B cell (primary cell): ENCODE measurements around the gene RAPGEF5. TPM values are rescaled to one million over a fixed set of nuclear protein-coding genes. Genes with fewer than 3 reads are reported as not detected.

Source experiments
- ATAC-seq: fragments of 200-7000 bp; cut with Tn5 transposase; one replicate; pipeline ENCODE4 v1.10.0; 2021; ENCODE audit warnings: low read depth, mild to moderate bottlenecking, moderate number of reproducible peaks, moderate library complexity
- CTCF ChIA-PET: fragments of 350-600 bp; sonication (Branson Sonifier 250); formaldehyde crosslinking; loops from one replicate; lab custom pipeline; 2021; ENCODE audit warnings: antibody characterized with exemption, inconsistent platforms; lab: Charles Lee
- POLR2A ChIA-PET: fragments of 350-600 bp; sonication (Branson Sonifier 250); formaldehyde crosslinking; loops from one replicate; lab custom pipeline; 2021; ENCODE audit warnings: antibody characterized with exemption; lab: Charles Lee
- DNase-seq: peaks from one replicate; pipeline ENCODE4 v3.0.0; 2013
- H2AFZ ChIP-seq: 2 replicates; pipeline ENCODE4 v1.6.1; 2012; ENCODE audit warnings: mild to moderate bottlenecking, low read depth, low read length; ENCODE audit not compliant: insufficient read depth, poor library complexity, severe bottlenecking
- H3K27ac ChIP-seq, 2 donors: 1 replicate in 1 of 2; 2 replicates in 1 of 2; pipeline ENCODE4 v1.5.1; 2012 to 2013; ENCODE audit warnings: low read length in 2 of 2, mild to moderate bottlenecking in 2 of 2, moderate library complexity in 1 of 2
- H3K27me3 ChIP-seq, 4 experiments: fragments of 200-600 bp in 1 of 4; sonication (generic) in 1 of 4; replicated peaks in 1 of 4; 1 replicate in 2 of 4; 2 replicates in 2 of 4; pipeline versions ENCODE4 v1.6.1 to v1.7.0; 2013 to 2016; ENCODE audit warnings: low read length in 3 of 4, mild to moderate bottlenecking in 2 of 4, mixed read lengths in 1 of 4, moderate library complexity in 1 of 4; ENCODE audit not compliant: insufficient read depth in 4 of 4, control insufficient read depth in 3 of 4; ENCODE audit errors: control extremely low read depth in 1 of 4
- H3K36me3 ChIP-seq, 2 experiments: replicated peaks in 1 of 2; 1 replicate in 1 of 2; 2 replicates in 1 of 2; pipeline versions ENCODE4 v1.6.1 to v1.7.1; 2013; ENCODE audit warnings: low read length in 1 of 2; ENCODE audit not compliant: insufficient read depth in 2 of 2, control insufficient read depth in 1 of 2; ENCODE audit errors: control extremely low read depth in 1 of 2, extremely low read depth in 1 of 2
- H3K4me1 ChIP-seq, 2 donors: fragments of 200-600 bp in 1 of 2; sonication (generic) in 1 of 2; 1 replicate in 1 of 2; 2 replicates in 1 of 2; pipeline versions ENCODE4 v1.5.1 to v1.6.1; 2013 to 2017; ENCODE audit warnings: low read length in 2 of 2; ENCODE audit not compliant: control insufficient read depth in 2 of 2, insufficient read depth in 2 of 2
- H3K4me2 ChIP-seq: replicated peaks from 2 replicates; pipeline ENCODE3; 2012; ENCODE audit warnings: mild to moderate bottlenecking, low read depth, low read length; ENCODE audit not compliant: poor library complexity, severe bottlenecking
- H3K4me3 ChIP-seq, 5 experiments: fragments of 200-600 bp in 1 of 5; sonication (generic) in 1 of 5; 1 replicate in 3 of 5; 2 replicates in 2 of 5; pipeline versions ENCODE4 v1.5.1 to v1.7.0; 2011 to 2016; ENCODE audit warnings: low read length in 4 of 5, mild to moderate bottlenecking in 4 of 5, low read depth in 2 of 5, control low read depth in 1 of 5, moderate library complexity in 1 of 5; ENCODE audit not compliant: insufficient read depth in 1 of 5; ENCODE audit errors: control extremely low read depth in 1 of 5, extremely low read depth in 1 of 5
- H3K79me2 ChIP-seq: fragments of 200-600 bp; sonication (generic); one replicate; pipeline ENCODE4 v1.6.0; 2016; ENCODE audit warnings: low read length; ENCODE audit not compliant: control insufficient read depth, insufficient read depth
- H3K9ac ChIP-seq: fragments of 200-600 bp; sonication (generic); 2 replicates; pipeline ENCODE4 v1.6.1; 2017; ENCODE audit warnings: mild to moderate bottlenecking, low read length, moderate library complexity
- H3K9me3 ChIP-seq, 3 donors: one replicate each; pipeline versions ENCODE4 v1.6.1 to v1.7.1; 2013; ENCODE audit warnings: low read length in 2 of 3; ENCODE audit not compliant: control insufficient read depth in 2 of 3, insufficient read depth in 1 of 3; ENCODE audit errors: control extremely low read depth in 1 of 3
- H4K20me1 ChIP-seq: 2 replicates; pipeline ENCODE4 v1.6.0; 2012; ENCODE audit warnings: mild to moderate bottlenecking, low read length; ENCODE audit not compliant: insufficient read depth, control insufficient read depth, poor library complexity, severe bottlenecking
- H3K27ac Mint-ChIP-seq: one replicate; pipeline ENCODE4 v1.8.0; 2021; ENCODE audit warnings: mixed read lengths
- H3K27me3 Mint-ChIP-seq: one replicate; pipeline ENCODE4 v1.8.0; 2021; ENCODE audit warnings: mixed read lengths
- H3K4me1 Mint-ChIP-seq: one replicate; pipeline ENCODE4 v1.8.0; 2021; ENCODE audit warnings: mixed read lengths
- H3K4me3 Mint-ChIP-seq: one replicate; pipeline ENCODE4 v1.8.0; 2021; ENCODE audit warnings: mixed read lengths
- H3K9me3 Mint-ChIP-seq: one replicate; pipeline ENCODE4 v1.8.0; 2022; ENCODE audit warnings: mixed read lengths; ENCODE audit not compliant: insufficient read depth
- CTCF ChIP-seq: fragments of 200-600 bp; IDR thresholded peaks from one replicate; pipeline ENCODE4 v1.8.0; 2022; ENCODE audit warnings: antibody characterized with exemption, mild to moderate bottlenecking
- EZH2 ChIP-seq: IDR thresholded peaks from 2 replicates; pipeline ENCODE4 v1.6.1; 2012; ENCODE audit warnings: borderline replicate concordance, low read depth, mild to moderate bottlenecking, moderate library complexity, low read length; ENCODE audit not compliant: insufficient read depth, poor library complexity, severe bottlenecking
- WGBS: methylation state at CpG from one replicate; pipeline ENCODE4 v1.1.5; 2013; ENCODE audit warnings: missing lambda C conversion rate; ENCODE audit not compliant: insufficient coverage; 5-methylcytosine and 5-hydroxymethylcytosine counted together
- intact Hi-C: fragments of 100-400 bp; cut with micrococcal nuclease; formaldehyde crosslinking; loops from one replicate; pipeline ENCODE4 v1.10.0; 2022
- polyA plus RNA-seq: library from polyadenylated mRNA; depleted of rRNA; stranded (reverse); fragments of >200 nt; gene quantifications from 2 replicates; pipeline ENCODE4 v1.2.3, GENCODE V29; 2012
- total RNA-seq, 2 donors: library from RNA; stranded (reverse); fragments of 120-200 nt in 1 of 2; gene quantifications; 1 replicate in 1 of 2; 2 replicates in 1 of 2; pipeline versions ENCODE4 v1.2.3 to v1.2.4, GENCODE V29; 2013 to 2022

Gene RAPGEF5
- total and polyA plus RNA-seq, 2 donors (not counting 1 experiment from before 2014, with no cell fraction given), result 1.5 to 37.6 TPM

DNA sequence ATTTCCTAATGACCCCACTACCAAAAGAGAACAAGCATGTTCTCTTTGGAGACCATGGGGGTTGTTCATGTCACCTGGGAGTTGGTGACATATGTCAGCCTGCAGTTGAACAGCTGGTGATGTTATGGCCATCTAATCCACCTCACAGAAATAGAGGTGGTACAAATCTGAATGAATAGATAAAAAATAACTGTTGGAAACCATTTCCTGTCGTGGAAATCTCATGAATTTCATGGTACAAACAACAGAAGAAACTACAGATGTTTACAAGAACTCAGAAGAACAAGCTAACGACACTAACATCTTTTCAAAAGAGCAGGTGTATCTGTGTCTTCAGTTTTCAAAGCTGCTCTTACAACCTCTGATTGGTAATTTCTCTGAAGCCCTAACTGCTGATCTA is 81.3 kb downstream of the RAPGEF5 start:
- Histone ChIP-seq H3K4me1 (no peaks in the 10 kb centered on the region), H3K27ac (no peak overlapping the region), H3K4me3 (no peak overlapping the region), H3K27me3 (no peaks in the 10 kb centered on the region), H2AFZ (no peak overlapping the region), H3K36me3 (no peaks in the 10 kb centered on the region), H3K4me2 (no peak overlapping the region), H3K79me2 (no peaks in the 10 kb centered on the region), H4K20me1 (no peaks in the 10 kb centered on the region), H3K9ac (no peak overlapping the region), H3K9me3 (no peaks in the 10 kb centered on the region)
- no peaks in the 10 kb centered on the region for H3K27me3 Mint-ChIP-seq
- WGBS, result no CpG with 5 or more reads among the region's 2 CpGs
- ATAC-seq, result no peak
- CTCF ChIA-PET, result no interaction called here
- DNase-seq, result no peak
- POLR2A ChIA-PET, result no interaction called here
- H3K4me1 Mint-ChIP-seq, result no peaks in the 10 kb centered on the region
- H3K9me3 Mint-ChIP-seq, result no peaks in the 10 kb centered on the region
- no peak overlapping the region for H3K27ac Mint-ChIP-seq
- TF ChIP-seq CTCF (no peak), EZH2 (no peak)
- no peak overlapping the region for H3K4me3 Mint-ChIP-seq
- intact Hi-C loops, result no loop called here

DNA sequence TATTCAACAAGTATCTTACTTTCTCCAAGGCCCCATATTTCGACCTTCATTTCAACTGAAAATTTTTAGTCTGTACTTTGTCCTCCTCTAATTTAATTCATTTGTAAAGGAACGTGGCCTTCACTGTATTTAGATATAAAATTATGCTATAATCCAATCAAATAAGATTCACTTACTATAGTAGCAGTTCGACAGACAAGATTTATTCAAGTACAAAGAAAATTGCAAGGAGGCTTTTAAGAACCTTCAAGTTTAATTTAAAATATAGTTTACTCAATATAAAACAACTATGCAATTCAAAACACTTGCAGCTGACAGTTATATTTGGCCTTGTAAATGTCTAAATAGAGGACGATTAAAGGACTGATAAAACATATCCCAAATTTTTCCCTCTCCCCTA is 85.6 kb downstream of the RAPGEF5 start:
- no peak overlapping the region for H3K27ac ChIP-seq

More for the DNA sequence above, 85.6 kb downstream of the RAPGEF5 start:
- intact Hi-C loops, result no loop called here
- H3K4me3 Mint-ChIP-seq, result no peak overlapping the region
- Histone ChIP-seq H3K4me3 (no peak overlapping the region), H3K27me3 (no peaks in the 10 kb centered on the region), H2AFZ (no peak overlapping the region), H3K36me3 (peaks cover 0 to 1% of the 10 kb centered on the region in 2 experiments), H4K20me1 (no peaks in the 10 kb centered on the region), H3K79me2 (no peaks in the 10 kb centered on the region), H3K9me3 (no peaks in the 10 kb centered on the region), H3K4me1 (no peaks in the 10 kb centered on the region), H3K9ac (no peak overlapping the region), H3K4me2 (no peak overlapping the region)
- no peak for ATAC-seq
- TF ChIP-seq EZH2, result no peak
- no peak for TF ChIP-seq CTCF
- no peak for DNase-seq
- no peaks in the 10 kb centered on the region for H3K27me3 Mint-ChIP-seq
- no peak overlapping the region for H3K27ac Mint-ChIP-seq
- CTCF ChIA-PET, result no interaction called here
- no peaks in the 10 kb centered on the region for H3K4me1 Mint-ChIP-seq
- WGBS, result no CpG with 5 or more reads among the region's 4 CpGs
- no peaks in the 10 kb centered on the region for H3K9me3 Mint-ChIP-seq
- POLR2A ChIA-PET, result no interaction called here
